GM12801 (cell line): ENCODE data around the gene COL1A2.

Source experiments
- TF ChIP-seq, protein P1 (sequence below): IDR thresholded peaks from one replicate; pipeline ENCODE4 v1.5.1; 2011; ENCODE audit warnings: control low read depth; ENCODE audit not compliant: insufficient read length; ENCODE audit errors: extremely low read depth

COL1A2 gene

DNA sequence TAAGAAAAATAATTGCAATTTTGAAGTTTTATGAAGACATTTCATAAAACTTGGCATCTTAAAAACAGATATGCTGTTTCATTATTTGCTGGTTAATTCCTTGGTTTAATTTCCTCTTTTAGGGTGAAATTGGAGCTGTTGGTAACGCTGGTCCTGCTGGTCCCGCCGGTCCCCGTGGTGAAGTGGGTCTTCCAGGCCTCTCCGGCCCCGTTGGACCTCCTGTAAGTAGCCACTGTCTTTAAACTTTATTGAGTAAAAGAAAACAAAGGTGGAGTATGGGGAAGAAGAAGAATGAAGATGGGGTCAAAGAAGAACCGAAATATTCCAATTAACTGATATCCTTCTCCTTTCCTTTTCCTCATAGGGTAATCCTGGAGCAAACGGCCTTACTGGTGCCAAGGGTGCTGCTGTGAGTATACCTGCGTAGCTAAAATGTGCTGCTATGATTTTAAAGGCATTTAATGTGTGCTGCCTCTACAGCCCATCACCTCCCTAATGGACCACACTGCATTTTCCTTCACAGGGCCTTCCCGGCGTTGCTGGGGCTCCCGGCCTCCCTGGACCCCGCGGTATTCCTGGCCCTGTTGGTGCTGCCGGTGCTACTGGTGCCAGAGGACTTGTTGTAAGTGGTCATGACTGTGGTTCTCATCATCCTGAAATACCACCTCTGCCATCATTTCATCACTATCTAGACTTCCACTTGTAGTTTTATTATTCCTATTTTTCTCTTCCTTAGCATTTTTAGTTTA is 14.7 kb downstream of the COL1A2 start:
- TF ChIP-seq, protein P1, sequence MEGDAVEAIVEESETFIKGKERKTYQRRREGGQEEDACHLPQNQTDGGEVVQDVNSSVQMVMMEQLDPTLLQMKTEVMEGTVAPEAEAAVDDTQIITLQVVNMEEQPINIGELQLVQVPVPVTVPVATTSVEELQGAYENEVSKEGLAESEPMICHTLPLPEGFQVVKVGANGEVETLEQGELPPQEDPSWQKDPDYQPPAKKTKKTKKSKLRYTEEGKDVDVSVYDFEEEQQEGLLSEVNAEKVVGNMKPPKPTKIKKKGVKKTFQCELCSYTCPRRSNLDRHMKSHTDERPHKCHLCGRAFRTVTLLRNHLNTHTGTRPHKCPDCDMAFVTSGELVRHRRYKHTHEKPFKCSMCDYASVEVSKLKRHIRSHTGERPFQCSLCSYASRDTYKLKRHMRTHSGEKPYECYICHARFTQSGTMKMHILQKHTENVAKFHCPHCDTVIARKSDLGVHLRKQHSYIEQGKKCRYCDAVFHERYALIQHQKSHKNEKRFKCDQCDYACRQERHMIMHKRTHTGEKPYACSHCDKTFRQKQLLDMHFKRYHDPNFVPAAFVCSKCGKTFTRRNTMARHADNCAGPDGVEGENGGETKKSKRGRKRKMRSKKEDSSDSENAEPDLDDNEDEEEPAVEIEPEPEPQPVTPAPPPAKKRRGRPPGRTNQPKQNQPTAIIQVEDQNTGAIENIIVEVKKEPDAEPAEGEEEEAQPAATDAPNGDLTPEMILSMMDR = no peak

DNA sequence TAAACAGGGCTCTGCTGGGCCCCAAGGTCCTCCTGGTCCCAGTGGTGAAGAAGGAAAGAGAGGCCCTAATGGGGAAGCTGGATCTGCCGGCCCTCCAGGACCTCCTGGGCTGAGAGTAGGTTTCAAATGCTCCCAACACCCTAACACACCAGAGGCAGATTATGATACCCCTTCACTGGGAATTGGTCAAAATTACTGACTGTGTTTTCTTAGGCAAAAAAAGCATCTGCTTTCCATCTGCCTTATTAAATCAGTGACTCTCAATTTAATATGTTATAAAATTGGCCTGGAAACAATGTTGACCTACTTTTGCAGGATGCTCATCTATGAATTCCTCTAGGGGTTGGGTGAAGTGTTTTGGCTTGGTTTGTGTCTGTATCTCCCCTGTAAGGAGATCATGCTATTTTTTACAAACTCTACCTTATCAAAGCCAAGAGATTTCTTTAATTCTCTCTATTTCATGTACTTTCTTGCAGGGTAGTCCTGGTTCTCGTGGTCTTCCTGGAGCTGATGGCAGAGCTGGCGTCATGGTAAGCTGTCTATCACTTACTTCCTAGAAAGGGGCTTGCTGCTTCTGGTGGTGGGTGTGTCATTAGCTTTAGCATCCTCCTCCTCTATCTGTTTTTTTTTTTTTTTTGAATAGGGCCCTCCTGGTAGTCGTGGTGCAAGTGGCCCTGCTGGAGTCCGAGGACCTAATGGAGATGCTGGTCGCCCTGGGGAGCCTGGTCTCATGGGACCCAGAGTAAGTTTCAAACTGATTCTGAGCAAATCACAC is 15.9 kb downstream of the COL1A2 start:
- TF ChIP-seq, protein P1 = no peak

DNA sequence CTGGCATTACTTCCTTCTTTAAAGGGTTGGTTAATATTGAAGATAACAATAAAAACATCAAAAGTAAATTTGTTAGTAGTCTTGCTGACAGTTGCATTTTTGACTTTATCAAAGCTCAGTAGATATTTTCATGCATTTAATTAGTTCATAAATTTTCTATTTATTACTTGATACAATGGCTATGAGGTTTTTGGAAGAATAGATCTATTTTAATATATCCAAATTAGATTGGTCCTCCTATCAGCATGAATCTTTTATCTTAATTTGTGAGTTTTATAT is 16.4 kb downstream of the COL1A2 start:
- TF ChIP-seq, protein P1 = no peak

DNA sequence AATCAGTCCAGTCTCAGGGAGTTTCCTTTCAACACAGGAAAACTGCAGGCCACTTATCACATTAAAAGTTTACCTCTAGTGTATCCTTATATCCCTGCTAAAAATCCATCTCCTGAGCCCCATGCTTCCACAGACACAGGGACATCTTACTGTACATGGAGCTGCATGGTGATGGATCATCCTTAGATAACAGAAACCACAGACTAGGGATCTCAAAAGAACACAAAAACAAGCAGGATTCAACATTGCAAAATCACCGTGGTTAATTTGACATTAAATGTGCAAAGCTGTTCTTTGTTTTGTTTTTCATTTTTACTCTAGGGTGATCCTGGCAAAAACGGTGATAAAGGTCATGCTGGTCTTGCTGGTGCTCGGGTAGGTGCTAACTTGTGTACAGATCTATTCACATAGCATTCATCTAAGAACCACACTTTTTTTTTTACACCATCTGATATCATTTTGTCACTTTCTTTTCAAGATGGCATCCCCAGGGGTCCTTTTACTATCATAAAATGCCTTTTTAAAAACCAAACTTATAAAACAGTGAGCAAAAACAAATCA is 18.1 kb downstream of the COL1A2 start:
- TF ChIP-seq, protein P1 = no peak

DNA sequence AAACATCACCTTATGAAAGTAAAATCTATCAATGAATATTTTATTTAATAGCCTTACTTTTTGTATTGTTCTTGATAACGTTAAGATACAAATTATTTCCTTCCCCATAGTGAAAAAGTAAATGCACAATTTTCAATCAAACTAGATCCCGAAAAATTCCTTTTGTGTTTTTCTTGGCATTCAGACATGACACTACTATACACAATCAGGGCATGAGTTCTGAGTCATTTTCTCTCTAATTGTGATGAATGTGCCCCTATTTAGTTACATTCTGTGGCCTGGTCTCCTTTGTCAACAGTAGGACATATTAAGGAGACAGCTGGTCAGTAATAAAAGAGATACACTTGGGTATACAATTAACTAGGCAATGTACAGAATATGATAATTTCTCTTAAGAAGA is 19.8 kb downstream of the COL1A2 start:
- TF ChIP-seq, protein P1 = no peak

DNA sequence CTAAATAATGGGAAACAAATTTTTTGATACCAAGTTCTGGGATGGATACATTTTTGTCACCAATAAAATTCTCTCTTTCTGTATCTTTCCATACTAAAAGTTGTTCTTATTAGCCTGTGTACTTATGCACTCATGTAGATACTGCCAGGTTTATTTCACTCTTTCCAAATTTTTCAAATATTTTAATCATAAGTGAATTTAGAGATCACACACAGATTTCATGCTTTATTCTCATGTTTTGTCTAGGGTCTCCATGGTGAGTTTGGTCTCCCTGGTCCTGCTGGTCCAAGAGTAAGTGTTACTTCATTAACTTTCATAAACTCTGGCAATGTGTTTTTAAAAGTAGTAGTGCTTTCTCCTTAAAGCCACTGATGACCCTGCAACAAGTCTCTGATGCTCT is 20.3 kb downstream of the COL1A2 start:
- TF ChIP-seq, protein P1 = no peak

DNA sequence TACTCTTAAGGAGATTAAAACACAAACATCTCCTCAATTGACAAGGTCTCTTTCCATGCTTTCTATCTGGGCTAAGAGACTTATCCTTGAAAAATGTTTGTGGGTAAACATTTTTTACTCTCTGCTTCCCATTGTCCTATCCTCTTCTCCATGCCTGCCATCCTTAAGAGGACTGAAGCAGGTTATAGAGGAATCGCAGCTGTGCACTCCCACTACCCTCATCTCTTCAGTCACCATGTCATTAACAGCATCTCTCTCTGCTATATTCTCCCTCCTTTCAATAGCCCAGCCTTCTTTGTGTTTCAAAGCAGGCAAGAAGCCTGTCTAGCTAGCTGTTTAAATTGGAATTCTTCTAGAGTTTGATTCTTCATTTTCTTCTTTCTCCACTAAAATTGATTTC is 22.6 kb downstream of the COL1A2 start:
- TF ChIP-seq, protein P1 = no peak
